Glutamatergic neuron (in vitro differentiated cells): ENCODE data around the gene TMED10. TPM values are rescaled to one million over a fixed set of nuclear protein-coding genes. Genes with fewer than 3 reads are reported as not detected.

Source experiments
- DNase-seq: peaks from one replicate; pipeline ENCODE4 v3.0.0; 2022
- H3K27ac Mint-ChIP-seq: one replicate; pipeline ENCODE4 v1.8.0; 2020; ENCODE audit warnings: mild to moderate bottlenecking, mixed read lengths, inconsistent platforms; ENCODE audit not compliant: unreplicated experiment
- H3K27me3 Mint-ChIP-seq: one replicate; pipeline ENCODE4 v1.8.0; 2020; ENCODE audit warnings: mild to moderate bottlenecking, moderate library complexity, mixed read lengths, inconsistent platforms; ENCODE audit not compliant: unreplicated experiment
- H3K36me3 Mint-ChIP-seq: one replicate; pipeline ENCODE4 v1.8.0; 2020; ENCODE audit warnings: mild to moderate bottlenecking, mixed read lengths, inconsistent platforms; ENCODE audit not compliant: unreplicated experiment
- H3K4me1 Mint-ChIP-seq: one replicate; pipeline ENCODE4 v1.8.0; 2020; ENCODE audit warnings: mild to moderate bottlenecking, low read depth, mixed read lengths, inconsistent platforms; ENCODE audit not compliant: unreplicated experiment
- H3K4me3 Mint-ChIP-seq: one replicate; pipeline ENCODE4 v1.8.0; 2020; ENCODE audit warnings: mild to moderate bottlenecking, mixed read lengths, inconsistent platforms; ENCODE audit not compliant: unreplicated experiment
- H3K9me3 Mint-ChIP-seq: one replicate; pipeline ENCODE4 v1.8.0; 2020; ENCODE audit warnings: mild to moderate bottlenecking, moderate library complexity, mixed read lengths, inconsistent platforms; ENCODE audit not compliant: unreplicated experiment
- CTCF ChIP-seq: fragments of 200-600 bp; sonication (generic); IDR thresholded peaks from one replicate; pipeline ENCODE4 v1.5.0; 2021; ENCODE audit not compliant: partially characterized antibody, unreplicated experiment
- total RNA-seq: library from RNA; stranded (reverse); fragmentation: NEBNext Ultra II Directional; extraction: Animal tissue kit (Norgen Biotek cat#: 25700); gene quantifications from one replicate; pipeline ENCODE4 v1.2.1, GENCODE V29; 2021; ENCODE audit not compliant: unreplicated experiment

TMED10 gene
- total RNA-seq, 1 donor from 2014 or later, result 124 TPM

GRCh38 chr14:75126679-75127473 is 49.5 kb downstream of the TMED10 start, which contains the start of gene NEK9:
Gene NEK9, minus strand, starts transcription at chr14:75127048. Its CDS starts 127 bp downstream, at chr14:75126921.
- Mint-ChIP-seq H3K4me1 (peaks cover 9% of the 10 kb centered on the region), H3K36me3 (no peaks in the 10 kb centered on the region), H3K27ac (peak within 1 kb of the TSS; percentile 95), H3K27me3 (peaks cover 4% of the 10 kb centered on the region), H3K9me3 (no peaks in the 10 kb centered on the region), H3K4me3 (peak within 1 kb of the TSS; percentile 94)
- peak; percentile 92 for DNase-seq
- TF ChIP-seq CTCF, result no peak

DNA sequence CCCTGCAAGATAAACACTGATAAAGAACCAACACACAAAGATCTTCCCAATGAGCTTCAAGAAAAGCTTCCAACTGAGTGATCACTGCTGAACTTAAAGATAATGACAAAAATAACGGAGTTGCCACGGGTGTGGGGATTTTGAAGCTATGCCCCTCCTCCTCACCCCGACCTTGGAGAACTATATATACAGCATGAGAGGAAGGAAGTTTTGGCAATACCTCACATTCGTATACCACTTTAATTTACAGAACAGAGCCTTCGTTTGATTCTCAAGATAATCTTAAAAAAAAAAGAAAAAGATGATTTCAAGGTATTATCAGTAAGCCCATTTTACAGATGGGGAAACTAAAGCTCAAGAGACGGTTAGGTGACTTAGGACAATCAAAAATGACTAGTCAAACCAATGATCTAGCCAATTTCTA is 50.3 kb downstream of the TMED10 start:
- Mint-ChIP-seq H3K4me1 (peaks cover 9% of the 10 kb centered on the region), H3K27me3 (peaks cover 4% of the 10 kb centered on the region), H3K27ac (peak overlapping the region; percentile 95), H3K36me3 (no peaks in the 10 kb centered on the region), H3K4me3 (peak overlapping the region; percentile 94), H3K9me3 (no peaks in the 10 kb centered on the region)
- TF ChIP-seq CTCF, result no peak
- DNase-seq, result no peak

- Mint-ChIP-seq H3K36me3 (no peaks in the 10 kb centered on the region), H3K9me3 (no peaks in the 10 kb centered on the region), H3K4me1 (peaks cover 9% of the 10 kb centered on the region), H3K4me3 (peak overlapping the region; percentile 94), H3K27me3 (peaks cover 4% of the 10 kb centered on the region), H3K27ac (no peak overlapping the region)
- DNase-seq, result no peak
- TF ChIP-seq CTCF, result no peak
Measured at GRCh38 chr14:75125617-75126016, 50.8 kb downstream of the TMED10 start.

- TF ChIP-seq CTCF, result no peak
- H3K27ac Mint-ChIP-seq, result no peak overlapping the region
- no peak overlapping the region for H3K4me3 Mint-ChIP-seq
- H3K4me1 Mint-ChIP-seq, result peaks cover 9% of the 10 kb centered on the region
- peaks cover 4% of the 10 kb centered on the region for H3K27me3 Mint-ChIP-seq
- H3K9me3 Mint-ChIP-seq, result no peaks in the 10 kb centered on the region
- H3K36me3 Mint-ChIP-seq, result no peaks in the 10 kb centered on the region
- no peak for DNase-seq
Measured at GRCh38 chr14:75123991-75124390, 52.4 kb downstream of the TMED10 start.

DNA sequence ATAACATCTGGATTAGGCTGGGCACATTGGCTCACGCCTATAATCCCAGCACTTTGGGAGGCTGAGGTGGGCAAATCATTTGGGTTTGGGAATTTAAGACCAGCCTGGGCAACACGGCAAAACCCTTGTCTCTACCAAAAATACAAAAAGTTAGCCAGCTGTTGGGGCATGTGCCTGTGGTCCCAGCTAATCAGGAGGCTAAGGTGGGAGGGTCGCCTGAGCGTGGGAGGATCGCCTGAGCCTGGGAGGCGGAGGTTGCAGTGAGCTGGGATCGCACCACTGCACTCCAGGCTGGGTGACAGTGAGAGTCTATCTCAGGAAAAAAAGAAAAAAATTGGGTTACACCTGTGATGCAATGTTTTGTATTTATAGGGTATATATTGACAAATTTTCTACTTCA is 54.9 kb downstream of the TMED10 start:
- peaks cover 2% of the 10 kb centered on the region for H3K27me3 Mint-ChIP-seq
- no peak for TF ChIP-seq CTCF
- H3K9me3 Mint-ChIP-seq, result no peaks in the 10 kb centered on the region
- no peak for DNase-seq
- H3K4me3 Mint-ChIP-seq, result no peak overlapping the region
- H3K36me3 Mint-ChIP-seq, result no peaks in the 10 kb centered on the region
- no peak overlapping the region for H3K27ac Mint-ChIP-seq
- H3K4me1 Mint-ChIP-seq, result peaks cover 6% of the 10 kb centered on the region
